ENCODE measurements around the gene RELL2.
A peak's percentile ranks its signal among the peaks of the same experiment; 100 is the strongest.

RELL2 gene

GRCh38 chr5:141611289-141611688 lies 25.5 kb upstream of the RELL2 start:
- no peak for DNase-seq (ENCODE audit: low read depth)
- TF ChIP-seq CTCF (conservative IDR thresholded peaks at IDR 0.05; ENCODE audit: low read depth, low read length): no peak
- no peak overlapping the region for H3K4me3 ChIP-seq (ENCODE audit: low read depth, low read length)

- no peak overlapping the region for H3K4me3 ChIP-seq (ENCODE audit: low read depth, low read length)
- no peak for TF ChIP-seq CTCF (conservative IDR thresholded peaks at IDR 0.05; ENCODE audit: low read depth, low read length)
- DNase-seq (ENCODE audit: low read depth): no peak
These were observed 23.5 kb upstream of the RELL2 start for GRCh38 chr5:141613344-141613743.

DNA sequence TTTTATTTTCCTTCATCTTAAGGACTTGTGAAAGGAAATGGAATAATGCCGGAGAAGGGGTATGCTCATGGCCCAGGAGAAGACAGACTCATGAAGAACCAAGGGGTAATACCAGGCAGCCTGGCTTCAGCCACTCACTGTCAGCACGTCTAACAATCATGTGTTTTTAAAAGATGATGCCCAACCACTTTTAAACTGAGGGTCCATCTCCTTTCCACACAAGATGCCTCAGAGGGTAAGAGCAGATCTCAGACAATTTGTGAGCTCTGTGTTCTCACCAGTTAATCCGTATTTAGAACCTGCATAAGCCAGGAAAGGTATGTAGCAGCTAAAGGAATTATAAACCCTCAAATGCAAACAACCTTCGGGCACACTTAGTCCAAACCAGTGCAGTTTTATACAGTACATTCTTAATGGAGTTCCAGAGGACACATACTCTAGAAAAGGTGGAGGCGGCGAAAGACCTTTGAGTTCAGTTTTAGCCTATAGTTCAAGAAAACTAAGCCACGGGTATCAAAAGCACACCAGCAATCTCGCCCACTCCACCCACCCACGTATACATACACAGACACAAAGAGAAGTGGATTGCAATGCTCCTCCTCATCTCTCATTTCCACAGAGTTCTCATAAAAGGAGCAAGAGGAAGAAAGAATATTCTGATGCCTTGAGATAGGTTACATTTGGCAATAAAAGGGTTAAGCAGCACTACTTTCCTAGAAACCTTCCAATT lies 20.6 kb upstream of the RELL2 start:
- no peak for TF ChIP-seq CTCF (conservative IDR thresholded peaks at IDR 0.05; ENCODE audit: low read depth, low read length)
- no peak overlapping the region for H3K4me3 ChIP-seq (ENCODE audit: low read depth, low read length)
- no peak for DNase-seq (ENCODE audit: low read depth)

DNA sequence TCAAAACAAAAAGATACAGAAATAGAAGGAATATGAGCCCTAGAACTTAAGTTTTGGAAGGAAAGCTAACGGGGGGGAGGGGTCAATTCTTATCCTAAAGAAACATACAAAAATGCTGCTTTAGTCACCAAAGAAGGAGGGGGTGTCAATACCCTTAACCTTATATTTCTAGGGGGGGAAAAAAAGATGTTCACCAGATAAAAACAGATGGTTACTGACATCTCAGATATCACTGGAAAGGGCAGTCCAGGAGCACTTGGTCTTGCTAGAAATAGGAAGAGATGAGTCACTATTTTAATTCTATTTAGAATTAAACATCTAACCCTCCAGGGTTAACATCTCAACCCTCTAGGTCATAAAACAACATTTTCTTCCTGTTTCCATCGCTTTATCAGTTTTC lies 19.7 kb upstream of the RELL2 start:
- DNase-seq (ENCODE audit: low read depth): no peak
- H3K4me3 ChIP-seq (ENCODE audit: low read depth, low read length): peak overlapping the region; percentile 84
- TF ChIP-seq CTCF (conservative IDR thresholded peaks at IDR 0.05; ENCODE audit: low read depth, low read length): no peak

DNA sequence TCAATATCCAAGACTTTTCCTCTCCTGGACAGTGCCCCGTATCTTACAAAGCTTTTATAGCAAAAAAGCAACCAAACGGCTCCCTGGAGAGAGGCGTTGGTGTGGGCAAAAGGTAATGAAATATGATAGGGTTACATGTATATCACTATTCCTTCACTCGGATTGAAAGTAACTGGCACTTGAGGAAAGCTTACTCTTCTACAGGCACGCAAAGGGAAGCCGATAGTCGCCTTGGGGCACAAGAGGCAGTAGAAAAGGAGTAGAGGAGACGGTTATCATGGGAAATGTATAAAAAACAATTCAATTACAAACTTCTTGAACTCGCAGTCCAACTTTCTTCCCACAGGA lies 19.1 kb upstream of the RELL2 start:
- DNase-seq (ENCODE audit: low read depth): no peak

DNA sequence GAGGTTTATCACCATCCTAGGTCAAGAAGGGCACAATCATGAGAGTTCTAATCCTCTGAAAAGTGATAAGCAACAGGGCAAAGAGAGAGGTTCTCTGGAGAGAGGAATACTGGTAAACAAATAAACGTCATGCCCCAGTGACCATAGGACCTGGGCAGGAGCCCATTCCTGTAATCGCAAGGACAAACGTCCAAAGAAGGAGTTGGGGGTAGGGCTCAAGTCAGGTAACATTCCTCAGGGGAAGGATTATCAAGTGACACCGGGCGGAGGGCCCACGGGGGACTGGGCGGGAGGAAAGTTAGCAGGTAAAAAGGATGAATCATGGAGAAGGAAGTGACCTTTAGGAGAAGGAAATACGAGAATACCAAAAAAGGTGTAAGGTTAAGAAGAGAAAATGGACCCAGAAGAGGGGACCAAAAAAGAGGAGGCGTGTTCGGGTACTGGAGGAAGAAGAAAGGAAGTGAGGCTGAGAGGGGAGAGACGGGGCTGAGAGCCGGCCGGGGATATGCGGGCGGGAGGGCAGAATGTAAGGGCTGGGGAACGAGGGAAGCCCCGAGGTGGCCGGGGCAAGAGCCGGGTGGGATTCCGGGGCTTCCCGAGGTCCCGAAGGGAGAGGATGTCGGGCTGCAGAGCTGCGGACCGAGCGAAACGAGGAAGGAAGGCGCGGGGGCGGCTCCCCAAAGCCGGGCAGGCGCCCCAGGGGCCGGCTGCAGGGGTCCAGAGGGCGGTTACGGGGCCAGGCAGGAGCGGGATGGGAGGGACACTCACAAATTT lies 18.6 kb upstream of the RELL2 start:
- peak overlapping the region; percentile 84 for H3K4me3 ChIP-seq (ENCODE audit: low read depth, low read length)
- no peak for DNase-seq (ENCODE audit: low read depth)
- no peak for TF ChIP-seq CTCF (conservative IDR thresholded peaks at IDR 0.05; ENCODE audit: low read depth, low read length)

More for the DNA sequence above, 19.1 kb upstream of the RELL2 start:
- peak overlapping the region; percentile 84 for H3K4me3 ChIP-seq (ENCODE audit: low read depth, low read length)
- no peak for TF ChIP-seq CTCF (conservative IDR thresholded peaks at IDR 0.05; ENCODE audit: low read depth, low read length)
